IPS DF 19.7 (cell line): ENCODE results near the gene PARVG.

Source experiments
- DNase-seq: peaks from one replicate; pipeline ENCODE4 v3.0.0-alpha.2; 2013; ENCODE audit warnings: low read depth, low spot score

Gene PARVG

DNA sequence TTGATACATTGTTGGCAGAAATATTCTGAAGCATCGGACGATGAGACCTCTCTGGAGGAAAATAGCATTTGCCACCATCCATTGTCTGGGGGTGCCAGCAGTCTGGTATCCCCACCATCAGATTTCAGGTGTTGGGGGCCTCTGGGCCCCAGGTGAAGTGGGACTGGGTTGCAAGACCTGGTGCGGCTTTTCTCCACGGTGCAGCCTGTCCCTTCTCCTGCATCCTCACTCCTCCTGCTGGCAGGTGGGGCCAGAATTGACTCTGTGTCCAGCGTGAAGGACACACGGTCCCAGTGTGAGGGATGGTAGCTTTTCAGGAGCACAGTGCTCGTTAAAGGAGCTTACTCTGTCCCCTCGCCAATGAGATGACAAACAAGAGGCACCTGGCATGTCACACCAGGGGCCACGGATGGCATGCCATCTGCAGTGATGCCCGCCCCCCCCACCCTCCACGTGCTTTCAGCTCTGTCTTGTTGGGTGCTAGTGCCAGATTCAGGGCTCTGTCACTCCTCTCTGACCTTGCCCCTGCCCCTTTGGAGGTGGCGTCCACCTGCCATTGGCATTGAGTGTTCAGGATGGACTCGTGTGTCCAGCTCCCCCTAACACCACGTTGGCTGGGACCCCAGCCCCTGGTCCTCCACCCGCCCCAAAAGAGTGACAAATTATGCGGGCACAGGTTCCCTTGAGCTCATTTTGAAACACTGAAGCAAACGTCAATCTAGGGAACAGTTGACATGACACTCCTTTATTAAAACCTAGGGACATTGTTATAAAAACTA, 62.4 kb downstream of the PARVG start:
- DNase-seq = no peak

DNA sequence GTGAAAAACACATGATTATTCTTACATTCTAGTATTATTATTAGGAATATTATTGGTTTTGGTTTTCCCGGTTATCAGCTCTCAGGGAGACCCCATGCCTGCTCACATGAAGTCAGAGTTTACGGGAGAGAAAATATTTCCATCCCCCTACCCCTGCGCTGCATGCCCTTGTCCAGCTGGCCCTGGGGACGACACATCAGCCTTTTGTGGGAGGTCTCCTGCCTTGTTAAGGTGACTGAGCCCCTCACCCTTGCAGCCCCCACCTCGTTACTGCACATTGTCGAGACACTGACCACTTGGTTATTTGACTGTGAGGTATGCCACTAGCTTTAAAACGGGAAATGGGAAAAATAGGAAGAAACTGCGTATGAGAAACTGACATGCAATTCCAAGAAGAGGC, 63.0 kb downstream of the PARVG start:
- no peak for DNase-seq

DNA sequence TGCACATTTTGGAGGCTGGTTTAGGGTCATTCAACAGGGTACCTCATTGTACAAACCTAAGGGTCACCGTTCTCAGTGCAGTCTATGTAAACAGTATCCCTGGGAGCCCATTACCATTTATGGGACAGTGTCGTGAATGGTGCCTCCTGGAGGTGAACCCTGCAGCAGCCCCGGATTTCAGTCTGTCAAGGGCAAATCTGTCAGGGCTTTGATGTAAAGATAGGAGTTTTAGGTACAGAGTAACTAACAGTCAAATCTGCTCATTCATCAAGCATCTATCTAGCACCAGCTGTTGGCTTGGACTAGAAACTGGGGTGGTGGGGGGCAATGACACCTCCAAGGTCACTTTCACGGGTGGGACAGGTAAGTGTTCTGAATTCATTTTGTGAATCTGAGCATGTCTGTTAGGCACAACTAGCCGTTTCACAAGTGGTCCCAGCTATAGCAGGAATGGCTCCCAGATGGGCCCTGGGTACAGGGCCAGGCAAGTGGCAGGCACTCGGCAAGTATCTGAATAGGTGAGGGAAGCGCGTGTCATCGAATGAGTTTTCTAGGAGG, 63.6 kb downstream of the PARVG start:
- DNase-seq = no peak

DNA sequence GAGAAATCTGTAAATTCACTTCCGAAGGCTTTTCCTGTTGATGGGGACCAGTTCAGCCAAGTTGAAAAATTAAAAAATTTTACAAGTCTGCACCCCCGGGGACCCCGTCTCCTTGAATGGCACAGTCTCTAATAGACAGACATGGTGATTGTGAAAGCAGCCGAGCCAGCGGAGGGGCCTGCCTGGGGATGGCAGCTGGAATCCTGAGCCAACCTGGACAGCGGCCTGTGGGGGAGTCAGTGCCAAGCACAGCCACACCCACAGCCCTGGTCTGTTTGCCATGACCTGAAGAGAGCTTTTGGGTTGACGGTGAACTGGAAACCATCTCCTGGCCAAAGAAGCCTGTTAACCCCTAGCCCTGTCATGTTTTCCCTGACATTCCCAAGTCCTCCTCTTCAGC, 64.7 kb downstream of the PARVG start:
- DNase-seq = no peak

DNA sequence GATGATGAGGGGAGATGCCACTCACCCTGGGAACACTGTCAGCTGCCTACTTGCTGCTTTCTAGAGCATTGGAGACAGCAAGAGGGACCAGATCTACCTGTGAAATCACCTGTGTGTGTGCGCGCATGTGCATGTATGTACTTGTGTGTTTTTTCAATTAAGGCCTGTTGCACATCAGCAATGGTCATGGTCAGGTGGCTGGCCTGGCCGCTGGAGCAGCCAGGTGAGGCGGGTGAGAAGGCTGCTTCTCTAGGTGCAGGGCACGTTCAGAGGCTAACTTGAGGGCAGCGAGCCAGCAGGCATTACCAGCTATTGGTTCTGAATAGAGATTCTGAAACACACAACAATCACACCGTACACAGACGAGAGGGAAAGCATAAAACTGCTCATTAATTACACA, 65.1 kb downstream of the PARVG start:
- DNase-seq = no peak

DNA sequence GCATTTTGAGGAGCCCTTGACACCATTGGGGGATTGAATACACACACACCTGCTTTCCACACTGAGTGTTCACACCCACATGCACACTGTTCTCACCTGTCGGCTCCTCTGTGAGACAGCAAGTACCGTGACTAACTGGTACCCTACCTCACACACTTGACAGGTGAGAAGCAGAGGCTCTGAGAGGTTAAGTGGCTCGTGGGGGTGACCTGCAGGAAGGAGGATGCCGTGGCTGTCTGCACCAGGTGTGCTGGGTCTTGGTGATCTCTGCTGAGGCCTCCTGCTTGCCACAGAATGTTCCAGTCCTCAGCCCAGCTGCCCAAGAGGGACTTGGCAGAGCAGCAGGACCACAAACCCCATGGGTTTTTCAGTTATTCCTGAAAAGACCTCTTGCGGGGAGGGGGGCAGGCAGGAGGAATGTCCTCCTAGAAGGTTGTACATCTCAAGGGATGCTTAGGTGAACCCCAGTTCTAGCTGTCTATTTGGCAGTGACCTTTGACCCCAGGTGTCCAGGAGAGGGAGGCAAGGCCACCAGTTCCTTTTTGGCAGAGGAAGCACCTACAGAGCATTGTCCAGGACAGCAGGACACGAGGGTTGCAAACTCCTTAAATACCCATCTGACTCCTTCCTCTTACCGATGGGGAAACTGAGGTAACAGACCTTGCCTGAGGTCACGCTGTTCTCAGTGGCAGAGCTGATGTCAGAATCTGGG, 66.0 kb downstream of the PARVG start:
- DNase-seq = no peak

DNA sequence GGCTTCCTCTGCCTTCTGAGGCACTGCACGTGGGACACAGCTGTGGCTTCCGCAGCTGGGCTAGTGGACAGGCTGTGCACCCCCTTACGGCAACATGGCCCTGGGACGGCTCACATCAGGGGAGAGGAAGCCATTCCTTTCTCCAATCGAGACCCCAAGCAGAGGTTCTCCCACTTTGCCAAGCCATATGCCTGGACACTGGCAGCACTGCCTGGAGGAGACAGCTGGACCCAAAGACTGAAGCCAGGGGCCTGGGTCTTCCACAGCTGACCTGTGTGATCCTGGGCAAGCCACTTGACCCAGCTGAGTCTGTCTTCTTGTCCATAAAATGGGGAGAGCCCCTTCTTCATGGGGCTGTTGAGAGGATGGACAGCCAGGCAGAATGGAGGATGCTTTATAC, 66.6 kb downstream of the PARVG start:
- DNase-seq = no peak

DNA sequence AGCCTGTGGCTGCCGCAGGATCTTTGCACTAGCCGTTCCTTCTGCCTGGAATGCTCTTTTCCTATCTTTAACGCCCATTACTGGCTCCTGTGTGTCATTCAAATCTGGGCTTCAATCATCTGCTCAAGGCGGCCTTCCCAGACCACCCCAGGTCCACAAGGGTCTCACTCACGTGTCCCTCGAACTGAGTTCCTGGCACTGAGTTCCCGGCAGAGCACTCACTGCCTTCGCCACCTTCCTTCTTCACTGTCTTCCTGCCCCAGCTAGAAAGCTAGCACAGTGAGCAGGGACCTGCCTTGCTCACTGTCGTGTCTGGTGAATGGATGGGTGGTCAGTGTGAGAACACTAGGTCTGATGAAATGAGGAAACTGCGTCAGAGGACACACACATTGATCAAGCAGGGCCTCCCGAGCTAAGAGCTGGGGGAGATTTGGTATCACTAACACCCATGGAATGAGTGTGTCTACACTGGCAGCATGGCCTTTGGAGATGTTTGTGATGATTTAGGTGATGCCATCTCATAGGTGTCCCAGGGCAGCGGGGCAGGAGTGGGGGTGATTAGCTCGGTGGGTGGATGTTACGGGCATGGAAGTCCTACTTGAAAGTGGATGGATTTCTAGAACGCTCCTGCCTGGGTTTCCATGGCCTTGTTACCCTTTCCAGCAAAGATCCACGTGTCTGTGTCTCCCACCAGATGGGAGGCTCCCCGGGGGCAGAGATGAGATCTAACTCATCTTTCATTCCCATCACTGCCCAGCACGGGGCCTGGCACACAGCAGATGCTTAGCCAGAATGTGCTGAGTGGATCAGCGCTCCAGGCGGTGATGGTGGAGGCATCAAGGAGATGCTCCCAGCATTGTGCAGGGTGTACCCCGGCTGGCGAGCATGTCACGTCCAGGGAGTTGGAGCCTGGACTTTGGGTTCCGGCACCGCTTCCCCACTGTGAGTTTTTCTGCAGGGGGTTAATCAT, 67.5 kb downstream of the PARVG start:
- no peak for DNase-seq

DNA sequence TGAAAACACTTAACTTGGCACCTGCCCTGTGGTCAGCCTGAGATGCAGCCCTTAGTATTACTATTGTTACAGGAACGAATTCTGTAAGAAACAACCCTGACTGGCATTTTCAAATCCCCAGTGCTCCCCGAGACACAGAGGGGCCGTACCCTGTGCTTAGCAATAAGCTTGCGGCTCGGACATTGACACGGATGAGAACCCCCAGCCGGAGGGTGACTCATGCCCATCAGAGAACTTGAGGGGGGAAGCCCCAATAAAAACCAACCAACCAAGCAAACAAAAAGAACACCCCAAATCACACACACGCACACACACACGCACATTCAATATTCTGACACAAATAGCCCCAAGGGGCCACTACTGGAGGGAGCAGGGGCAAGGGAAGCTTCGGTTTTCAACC, 68.2 kb downstream of the PARVG start:
- no peak for DNase-seq

DNA sequence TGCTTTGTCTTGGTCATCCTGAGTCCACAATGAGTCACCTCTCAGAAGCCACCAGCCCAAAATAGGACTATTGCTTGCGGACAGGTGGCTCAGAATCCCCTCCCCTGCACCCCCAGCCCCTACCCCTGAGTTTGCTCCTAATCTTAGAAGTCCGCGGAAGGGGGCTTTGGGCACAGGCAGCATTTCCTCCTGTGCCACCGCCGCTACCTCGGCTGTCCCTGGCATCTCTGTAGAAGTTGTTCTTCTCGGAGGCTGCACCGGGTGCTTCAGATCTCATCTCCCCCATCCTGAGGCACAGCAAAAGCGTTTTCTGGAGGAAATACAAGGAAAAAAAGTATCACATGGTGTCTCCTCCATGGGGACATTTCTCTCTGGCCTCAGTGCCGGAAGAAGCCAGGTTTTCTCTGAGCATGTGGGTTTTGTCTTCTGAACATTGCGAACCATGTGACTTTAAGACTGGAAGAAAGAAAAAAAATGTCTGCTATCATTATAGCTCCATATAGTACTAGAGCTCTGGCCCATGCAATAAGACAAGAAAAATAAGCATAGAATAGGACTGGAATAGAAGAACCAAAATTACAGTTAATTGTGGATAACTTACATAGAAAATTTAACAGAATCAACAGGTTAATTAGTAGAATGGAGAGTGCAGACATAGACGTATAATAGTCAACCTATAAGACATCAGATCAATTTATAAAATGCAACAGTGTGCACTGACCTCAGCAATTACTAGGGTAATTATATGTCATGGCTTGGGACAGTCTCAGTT, 68.8 kb downstream of the PARVG start:
- no peak for DNase-seq

DNA sequence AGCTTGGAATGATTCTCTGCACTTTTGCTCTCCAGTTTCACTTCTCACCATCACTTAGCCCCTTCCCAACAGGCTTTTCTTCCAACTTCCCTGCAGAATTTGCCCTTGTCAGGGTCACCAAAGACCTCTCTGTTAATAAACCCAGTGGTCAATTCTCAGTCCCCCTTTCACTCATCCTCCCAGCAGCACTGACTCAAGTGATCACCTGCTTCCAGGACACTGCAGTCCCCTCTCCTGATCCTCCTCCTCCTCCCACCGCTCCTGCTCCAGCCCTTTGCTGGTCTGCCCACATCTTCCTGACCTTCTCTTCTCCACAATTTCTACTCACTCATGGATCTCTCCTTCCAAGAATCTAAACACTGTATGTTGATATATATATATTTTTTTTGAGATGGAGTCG, 74.1 kb downstream of the PARVG start:
- no peak for DNase-seq

DNA sequence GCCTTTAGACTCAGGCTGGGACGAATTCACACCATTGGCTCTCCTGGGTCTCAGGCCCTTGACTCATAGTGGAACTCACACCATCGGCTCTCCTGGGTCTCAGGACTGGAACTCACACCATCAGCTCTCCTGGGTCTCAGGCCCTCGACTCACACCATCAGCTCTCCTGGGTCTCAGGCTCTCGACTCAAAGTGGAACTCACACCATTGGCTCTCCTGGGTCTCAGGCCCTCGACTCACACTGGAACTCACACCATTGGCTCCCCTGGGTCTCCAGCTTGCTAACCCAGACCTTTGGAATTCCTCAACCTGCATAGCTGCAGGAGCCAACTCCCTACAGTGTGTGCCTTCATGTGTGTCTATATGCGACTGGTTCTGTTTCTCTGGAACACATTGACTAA, 75.4 kb downstream of the PARVG start:
- DNase-seq = no peak

DNA sequence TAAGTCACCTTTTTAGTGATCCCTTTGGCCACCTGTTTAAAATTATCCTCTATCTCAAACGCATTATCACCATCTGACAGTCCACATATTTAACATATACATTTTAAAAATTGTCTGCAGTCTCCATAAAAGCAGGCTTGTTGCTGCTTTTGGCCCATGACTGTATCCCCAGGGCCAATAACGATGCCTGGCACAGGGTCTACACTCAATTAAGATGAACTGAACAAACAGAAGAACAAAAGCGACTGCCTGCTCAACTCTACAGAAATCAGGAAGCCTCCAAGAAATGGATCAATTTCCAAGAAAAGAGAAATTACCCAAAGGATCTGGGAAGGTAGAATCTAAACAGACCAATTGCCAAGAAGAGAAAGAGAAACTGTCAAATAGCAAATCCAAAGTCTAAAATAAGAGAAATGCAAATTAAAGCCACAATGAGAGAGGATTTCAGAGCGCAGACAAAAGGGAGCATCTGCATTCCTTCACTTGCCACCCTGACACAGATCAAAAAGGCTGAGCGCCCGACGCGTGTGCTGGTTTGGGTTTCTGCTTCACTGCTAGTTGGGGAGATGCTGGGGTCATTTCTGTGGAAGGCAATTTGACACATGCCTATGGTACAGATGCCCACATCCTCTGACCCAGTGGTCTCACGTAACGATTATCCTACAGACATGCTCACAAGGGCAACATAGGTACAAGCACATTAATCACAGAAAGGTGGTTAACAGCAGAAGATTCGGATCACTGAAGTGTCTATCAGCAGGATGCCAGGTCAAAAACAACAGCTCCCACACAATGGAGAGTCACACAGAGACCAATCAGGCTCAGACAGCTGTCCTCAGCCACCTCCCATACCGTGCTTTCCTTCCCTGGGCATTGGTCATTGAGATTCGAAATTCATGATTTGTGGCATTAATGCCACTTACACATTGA, 76.1 kb downstream of the PARVG start:
- no peak for DNase-seq
